D721Med (cell line): ENCODE data around the gene GTF3C5.
"Not testable (repeated sequence)": the region's sequence is repeated elsewhere in the genome, so short reads cannot be mapped to it uniquely, and the experiment has no call there.

Source experiments
- DNase-seq: peaks from one replicate; pipeline ENCODE4 v3.0.0; 2011; ENCODE audit warnings: low spot score; ENCODE audit not compliant: insufficient read length
- FAIRE-seq: peaks from 2 replicates; lab custom pipeline; 2011; peaks lifted over from hg19 to GRCh38; lab: Jason Lieb, UNC
- TF ChIP-seq, protein P1 (sequence below): IDR thresholded peaks from 2 replicates; pipeline ENCODE4 v1.5.1; 2012; ENCODE audit warnings: mild to moderate bottlenecking, control low read depth; ENCODE audit not compliant: insufficient read depth; ENCODE audit errors: missing control alignments

GTF3C5 gene

DNA sequence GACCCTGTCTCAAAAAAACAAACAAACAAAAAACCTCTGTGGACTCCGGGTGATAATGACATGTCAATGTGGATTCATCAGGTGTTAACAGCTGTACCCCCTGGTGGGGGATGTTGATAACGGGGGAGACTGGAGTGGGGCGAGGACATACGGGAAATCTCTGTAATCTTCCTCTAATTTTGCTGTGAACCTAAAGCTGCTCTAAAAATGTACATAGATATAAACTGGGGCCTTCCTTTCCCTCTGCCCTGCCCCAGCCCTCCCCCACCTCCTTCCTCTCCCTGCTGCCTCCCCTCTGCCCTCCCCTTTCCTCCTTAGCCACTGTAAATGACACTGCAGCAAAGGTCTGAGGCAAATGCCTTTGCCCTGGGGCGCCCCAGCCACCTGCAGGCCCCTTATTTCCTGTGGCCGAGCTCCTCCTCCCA is 29.6 kb downstream of the GTF3C5 start:
- no peak for DNase-seq
- TF ChIP-seq, protein P1, sequence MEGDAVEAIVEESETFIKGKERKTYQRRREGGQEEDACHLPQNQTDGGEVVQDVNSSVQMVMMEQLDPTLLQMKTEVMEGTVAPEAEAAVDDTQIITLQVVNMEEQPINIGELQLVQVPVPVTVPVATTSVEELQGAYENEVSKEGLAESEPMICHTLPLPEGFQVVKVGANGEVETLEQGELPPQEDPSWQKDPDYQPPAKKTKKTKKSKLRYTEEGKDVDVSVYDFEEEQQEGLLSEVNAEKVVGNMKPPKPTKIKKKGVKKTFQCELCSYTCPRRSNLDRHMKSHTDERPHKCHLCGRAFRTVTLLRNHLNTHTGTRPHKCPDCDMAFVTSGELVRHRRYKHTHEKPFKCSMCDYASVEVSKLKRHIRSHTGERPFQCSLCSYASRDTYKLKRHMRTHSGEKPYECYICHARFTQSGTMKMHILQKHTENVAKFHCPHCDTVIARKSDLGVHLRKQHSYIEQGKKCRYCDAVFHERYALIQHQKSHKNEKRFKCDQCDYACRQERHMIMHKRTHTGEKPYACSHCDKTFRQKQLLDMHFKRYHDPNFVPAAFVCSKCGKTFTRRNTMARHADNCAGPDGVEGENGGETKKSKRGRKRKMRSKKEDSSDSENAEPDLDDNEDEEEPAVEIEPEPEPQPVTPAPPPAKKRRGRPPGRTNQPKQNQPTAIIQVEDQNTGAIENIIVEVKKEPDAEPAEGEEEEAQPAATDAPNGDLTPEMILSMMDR: no peak
- no peak for FAIRE-seq

DNA sequence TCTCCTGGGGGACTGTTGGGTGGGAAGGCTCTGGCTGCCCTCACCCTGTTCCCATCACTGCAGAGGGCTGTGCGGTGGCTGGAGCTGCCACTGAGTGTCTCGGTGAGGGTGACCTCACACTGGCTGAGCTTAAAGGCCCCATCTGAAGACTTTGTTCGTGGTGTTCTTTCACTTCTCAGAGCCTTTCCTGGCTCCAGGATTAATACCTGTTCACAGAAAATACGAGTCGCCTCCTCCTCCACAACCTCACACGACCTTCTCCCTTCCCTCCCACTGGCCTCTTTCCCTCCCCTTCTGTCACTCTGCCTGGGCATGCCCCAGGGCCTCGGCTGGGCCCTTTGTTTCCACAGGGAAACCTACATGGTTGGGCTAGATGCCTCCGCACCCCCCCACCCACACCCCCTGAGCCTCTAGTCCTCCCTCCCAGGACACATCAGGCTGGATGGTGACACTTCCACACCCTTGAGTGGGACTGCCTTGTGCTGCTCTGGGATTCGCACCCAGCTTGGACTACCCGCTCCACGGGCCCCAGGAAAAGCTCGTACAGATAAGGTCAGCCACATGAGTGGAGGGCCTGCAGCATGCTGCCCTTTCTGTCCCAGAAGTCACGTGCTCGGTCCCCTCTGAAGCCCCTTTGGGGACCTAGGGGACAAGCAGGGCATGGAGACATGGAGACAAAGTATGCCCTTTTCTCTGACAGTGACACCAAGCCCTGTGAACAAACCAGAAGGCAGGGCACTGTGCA is 30.4 kb downstream of the GTF3C5 start:
- DNase-seq, FAIRE-seq: not testable (repeated sequence)

GRCh38 chr9:133061764-133062145 is 31.0 kb downstream of the GTF3C5 start, which contains the start of gene CEL:
Gene CEL, plus strand, starts transcription at chr9:133061981. Its CDS starts 22 bp downstream, at chr9:133062003.
- not testable (repeated sequence) for FAIRE-seq, DNase-seq

GRCh38 chr9:133062569-133062968 is 31.8 kb downstream of the GTF3C5 start:
- not testable (repeated sequence) for DNase-seq, FAIRE-seq

GRCh38 chr9:133063159-133063499 is 32.3 kb downstream of the GTF3C5 start:
- TF ChIP-seq, protein P1: no peak
- DNase-seq (no peak), FAIRE-seq (no peak)

- no peak for DNase-seq
- FAIRE-seq: no peak
- TF ChIP-seq, protein P1: no peak
Observed at GRCh38 chr9:133063500-133064231, 32.9 kb downstream of the GTF3C5 start.

- TF ChIP-seq, protein P1: no peak
- no peak for DNase-seq
- no peak for FAIRE-seq
Observed at GRCh38 chr9:133064241-133065069, 33.7 kb downstream of the GTF3C5 start.

GRCh38 chr9:133065070-133065388 is 34.2 kb downstream of the GTF3C5 start:
- FAIRE-seq (no peak), DNase-seq (no peak)
- TF ChIP-seq, protein P1: no peak
